ENCODE results near the gene LYZ. TPM values are rescaled to one million over a fixed set of nuclear protein-coding genes. Genes with fewer than 3 reads are reported as not detected.

LYZ gene
- total and polyA plus RNA-seq, 9 of the 15 experiments (the other 6 are each of a cell fraction or from before 2014, with no cell fraction given): 27.2 to 96.3 (median 42.1) TPM

- TF ChIP-seq IRF9 (tag; IDR thresholded peaks at IDR 0.05) (no peak), SMAD4 (CRISPR knock-in tag; conservative IDR thresholded peaks at IDR 0.05) (no peak), ZNF79 (CRISPR knock-in tag; IDR thresholded peaks at IDR 0.05; ENCODE audit: low read depth) (no peak), USF2 (CRISPR knock-in tag; IDR thresholded peaks at IDR 0.05) (no peak), ATF7 (IDR thresholded peaks at IDR 0.05) (peak; percentile 46; the same call in 1 of the 2 replicates), MTA3 (IDR thresholded peaks at IDR 0.05; ENCODE audit: borderline replicate concordance) (0 out of 2 replicates have a peak, but pooled peaks have one; percentile 59), HMG20A (CRISPR knock-in tag; conservative IDR thresholded peaks at IDR 0.05) (no peak), TEAD1 (CRISPR knock-in tag; IDR thresholded peaks at IDR 0.05) (no peak), HDAC2 (IDR thresholded peaks at IDR 0.05) (0 out of 2 replicates have a peak, but pooled peaks have one; percentile 42), CXXC5 (CRISPR knock-in tag; IDR thresholded peaks at IDR 0.05) (no peak), TBP (optimal IDR thresholded peaks at IDR 0.05; ENCODE audit: low read depth, low read length) (peak; percentile 53), POLR2H (tag; IDR thresholded peaks at IDR 0.05; ENCODE audit: low read depth) (peak; percentile 82), TBL1XR1 (IDR thresholded peaks at IDR 0.05; ENCODE audit: low read length in 2 of 2) (no peak), KDM5B (IDR thresholded peaks at IDR 0.05; ENCODE audit: insufficient replicate concordance, low read depth, low read length) (peak; percentile 41), ZNF12 (CRISPR knock-in tag; IDR thresholded peaks at IDR 0.05) (no peak), NFATC3 (IDR thresholded peaks at IDR 0.05) (no peak), KLF13 (tag; IDR thresholded peaks at IDR 0.05; ENCODE audit: borderline replicate concordance, low read depth) (no peak)
- TF ChIP-seq, protein P1, sequence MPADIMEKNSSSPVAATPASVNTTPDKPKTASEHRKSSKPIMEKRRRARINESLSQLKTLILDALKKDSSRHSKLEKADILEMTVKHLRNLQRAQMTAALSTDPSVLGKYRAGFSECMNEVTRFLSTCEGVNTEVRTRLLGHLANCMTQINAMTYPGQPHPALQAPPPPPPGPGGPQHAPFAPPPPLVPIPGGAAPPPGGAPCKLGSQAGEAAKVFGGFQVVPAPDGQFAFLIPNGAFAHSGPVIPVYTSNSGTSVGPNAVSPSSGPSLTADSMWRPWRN (IDR thresholded peaks at IDR 0.05; ENCODE audit: low read depth): no peak
- TF ChIP-seq, protein P2, sequence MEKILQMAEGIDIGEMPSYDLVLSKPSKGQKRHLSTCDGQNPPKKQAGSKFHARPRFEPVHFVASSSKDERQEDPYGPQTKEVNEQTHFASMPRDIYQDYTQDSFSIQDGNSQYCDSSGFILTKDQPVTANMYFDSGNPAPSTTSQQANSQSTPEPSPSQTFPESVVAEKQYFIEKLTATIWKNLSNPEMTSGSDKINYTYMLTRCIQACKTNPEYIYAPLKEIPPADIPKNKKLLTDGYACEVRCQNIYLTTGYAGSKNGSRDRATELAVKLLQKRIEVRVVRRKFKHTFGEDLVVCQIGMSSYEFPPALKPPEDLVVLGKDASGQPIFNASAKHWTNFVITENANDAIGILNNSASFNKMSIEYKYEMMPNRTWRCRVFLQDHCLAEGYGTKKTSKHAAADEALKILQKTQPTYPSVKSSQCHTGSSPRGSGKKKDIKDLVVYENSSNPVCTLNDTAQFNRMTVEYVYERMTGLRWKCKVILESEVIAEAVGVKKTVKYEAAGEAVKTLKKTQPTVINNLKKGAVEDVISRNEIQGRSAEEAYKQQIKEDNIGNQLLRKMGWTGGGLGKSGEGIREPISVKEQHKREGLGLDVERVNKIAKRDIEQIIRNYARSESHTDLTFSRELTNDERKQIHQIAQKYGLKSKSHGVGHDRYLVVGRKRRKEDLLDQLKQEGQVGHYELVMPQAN (IDR thresholded peaks at IDR 0.05; ENCODE audit: borderline replicate concordance): no peak
- TF ChIP-seq, protein P3, sequence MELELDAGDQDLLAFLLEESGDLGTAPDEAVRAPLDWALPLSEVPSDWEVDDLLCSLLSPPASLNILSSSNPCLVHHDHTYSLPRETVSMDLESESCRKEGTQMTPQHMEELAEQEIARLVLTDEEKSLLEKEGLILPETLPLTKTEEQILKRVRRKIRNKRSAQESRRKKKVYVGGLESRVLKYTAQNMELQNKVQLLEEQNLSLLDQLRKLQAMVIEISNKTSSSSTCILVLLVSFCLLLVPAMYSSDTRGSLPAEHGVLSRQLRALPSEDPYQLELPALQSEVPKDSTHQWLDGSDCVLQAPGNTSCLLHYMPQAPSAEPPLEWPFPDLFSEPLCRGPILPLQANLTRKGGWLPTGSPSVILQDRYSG (tag; conservative IDR thresholded peaks at IDR 0.05; ENCODE audit: low read depth): no peak
These were observed 17.4 kb upstream of the LYZ start (continued) for GRCh38 chr12:69330475-69331473.
